Neural progenitor cell (in vitro differentiated cells): Measurements from ENCODE around the gene LPP. TPM values are rescaled to one million over a fixed set of nuclear protein-coding genes. Genes with fewer than 3 reads are reported as not detected.

Source experiments
- DNase-seq: peaks from one replicate; pipeline ENCODE4 v3.0.0-alpha.2; 2016; ENCODE audit warnings: low spot score
- H2AFZ ChIP-seq: fragments of 200-600 bp; sonication (generic); replicated peaks from 2 replicates; pipeline ENCODE4 v1.6.1; 2016; ENCODE audit warnings: antibody characterized with exemption
- H3F3A ChIP-seq: fragments of 200-600 bp; sonication (generic); 2 replicates; pipeline ENCODE4 v1.6.1; 2016; ENCODE audit warnings: antibody characterized with exemption, low read depth
- H3K27ac ChIP-seq: fragments of 200-600 bp; sonication (generic); 2 replicates; pipeline ENCODE4 v1.5.1; 2016; ENCODE audit warnings: mild to moderate bottlenecking
- H3K27me3 ChIP-seq: fragments of 200-600 bp; sonication (generic); 2 replicates; pipeline ENCODE4 v1.6.1; 2016; ENCODE audit warnings: mild to moderate bottlenecking, moderate library complexity
- H3K36me3 ChIP-seq: fragments of 200-600 bp; sonication (generic); 2 replicates; pipeline ENCODE4 v1.5.1; 2016
- H3K4me1 ChIP-seq: fragments of 200-600 bp; sonication (generic); 2 replicates; pipeline ENCODE4 v1.6.1; 2016; ENCODE audit warnings: mixed run types
- H3K4me2 ChIP-seq: fragments of 200-600 bp; sonication (generic); 2 replicates; pipeline ENCODE4 v1.6.1; 2016
- H3K4me3 ChIP-seq: fragments of 200-600 bp; sonication (generic); 2 replicates; pipeline ENCODE4 v1.5.1; 2016
- H3K79me2 ChIP-seq: fragments of 200-600 bp; sonication (generic); 2 replicates; pipeline ENCODE4 v1.6.1; 2016; ENCODE audit warnings: low read depth
- H3K9ac ChIP-seq: fragments of 200-600 bp; sonication (generic); 2 replicates; pipeline ENCODE4 v1.6.1; 2016
- H3K9me3 ChIP-seq: fragments of 200-600 bp; sonication (generic); 2 replicates; pipeline ENCODE4 v1.5.1; 2016; ENCODE audit warnings: low read depth
- H4K20me1 ChIP-seq: fragments of 200-600 bp; sonication (generic); 2 replicates; pipeline ENCODE4 v1.6.1; 2016; ENCODE audit warnings: low read depth
- H3K27ac Mint-ChIP-seq: 3 replicates; pipeline ENCODE4 v1.8.0; 2021; ENCODE audit warnings: mixed read lengths
- H3K27me3 Mint-ChIP-seq: 2 replicates; pipeline ENCODE4 v1.8.0; 2022; ENCODE audit warnings: low read depth, mild to moderate bottlenecking, inconsistent platforms, moderate library complexity, mixed read lengths; ENCODE audit not compliant: insufficient read depth
- H3K36me3 Mint-ChIP-seq: 3 replicates; pipeline ENCODE4 v1.8.0; 2021; ENCODE audit warnings: mixed read lengths
- H3K4me1 Mint-ChIP-seq: 3 replicates; pipeline ENCODE4 v1.8.0; 2021; ENCODE audit warnings: mixed read lengths
- H3K4me3 Mint-ChIP-seq: 3 replicates; pipeline ENCODE4 v1.8.0; 2021; ENCODE audit warnings: mild to moderate bottlenecking, moderate library complexity, mixed read lengths
- H3K9me3 Mint-ChIP-seq: 3 replicates; pipeline ENCODE4 v1.8.0; 2020; ENCODE audit warnings: mixed read lengths
- EZH2 ChIP-seq: fragments of 200-600 bp; sonication (generic); IDR thresholded peaks from 2 replicates; pipeline ENCODE4 v1.6.1; 2017; ENCODE audit warnings: antibody characterized with exemption, mild to moderate bottlenecking, moderate library complexity
- EZH2phosphoT487 ChIP-seq: fragments of 200-600 bp; sonication (generic); IDR thresholded peaks from 2 replicates; pipeline ENCODE4 v1.6.1; 2017; ENCODE audit warnings: antibody characterized with exemption
- total RNA-seq: library from RNA; depleted of rRNA; stranded (reverse); fragments of >200 nt; gene quantifications from 2 replicates; pipeline ENCODE4 v1.2.3, GENCODE V29; 2015; ENCODE audit warnings: low replicate concordance
- TF ChIP-seq, protein P1 (sequence below): fragments of 200-600 bp; sonication (generic); IDR thresholded peaks from 2 replicates; pipeline ENCODE4 v1.5.1; 2017; ENCODE audit warnings: antibody characterized with exemption, mild to moderate bottlenecking

The LPP gene
- total RNA-seq, 1 donor from 2014 or later: 18.9 TPM

DNA sequence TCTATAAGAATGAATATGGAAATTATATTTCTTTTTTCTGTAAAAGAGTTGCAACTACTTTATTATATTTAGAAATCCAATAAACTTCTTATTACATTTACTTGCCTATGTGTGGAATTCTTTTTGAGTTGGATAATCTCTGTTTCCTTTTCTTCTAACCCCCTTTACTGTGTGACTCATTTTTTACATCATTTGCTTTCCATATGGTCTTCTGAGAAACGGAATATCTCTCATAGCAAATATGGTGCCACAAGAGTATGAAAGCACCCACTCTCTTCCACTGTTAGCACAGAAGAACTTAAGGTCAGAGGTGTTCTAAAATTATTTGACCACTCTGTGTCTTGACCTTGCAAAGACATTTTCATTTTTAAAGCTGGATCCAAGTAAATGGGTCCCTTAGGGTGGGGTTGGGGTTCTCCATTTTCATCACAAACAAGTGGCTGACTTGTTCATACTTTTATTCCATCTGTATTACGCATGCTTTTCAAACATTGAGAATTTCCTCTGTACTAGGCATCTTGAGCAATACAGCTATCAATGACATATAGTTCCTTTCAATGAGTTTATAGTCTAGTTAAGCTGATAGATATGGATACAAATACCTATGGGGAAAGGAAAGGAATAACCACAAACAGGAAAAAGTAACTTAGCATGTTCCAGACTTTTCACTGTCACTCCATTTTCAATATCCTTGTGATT is 736.8 kb downstream of the LPP start:
- TF ChIP-seq EZH2phosphoT487 (no peak), EZH2 (no peak)
- TF ChIP-seq, protein P1, sequence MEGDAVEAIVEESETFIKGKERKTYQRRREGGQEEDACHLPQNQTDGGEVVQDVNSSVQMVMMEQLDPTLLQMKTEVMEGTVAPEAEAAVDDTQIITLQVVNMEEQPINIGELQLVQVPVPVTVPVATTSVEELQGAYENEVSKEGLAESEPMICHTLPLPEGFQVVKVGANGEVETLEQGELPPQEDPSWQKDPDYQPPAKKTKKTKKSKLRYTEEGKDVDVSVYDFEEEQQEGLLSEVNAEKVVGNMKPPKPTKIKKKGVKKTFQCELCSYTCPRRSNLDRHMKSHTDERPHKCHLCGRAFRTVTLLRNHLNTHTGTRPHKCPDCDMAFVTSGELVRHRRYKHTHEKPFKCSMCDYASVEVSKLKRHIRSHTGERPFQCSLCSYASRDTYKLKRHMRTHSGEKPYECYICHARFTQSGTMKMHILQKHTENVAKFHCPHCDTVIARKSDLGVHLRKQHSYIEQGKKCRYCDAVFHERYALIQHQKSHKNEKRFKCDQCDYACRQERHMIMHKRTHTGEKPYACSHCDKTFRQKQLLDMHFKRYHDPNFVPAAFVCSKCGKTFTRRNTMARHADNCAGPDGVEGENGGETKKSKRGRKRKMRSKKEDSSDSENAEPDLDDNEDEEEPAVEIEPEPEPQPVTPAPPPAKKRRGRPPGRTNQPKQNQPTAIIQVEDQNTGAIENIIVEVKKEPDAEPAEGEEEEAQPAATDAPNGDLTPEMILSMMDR: no peak
- Histone ChIP-seq H3K36me3 (no peaks in the 10 kb centered on the region), H2AFZ (no peak overlapping the region), H4K20me1 (no peaks in the 10 kb centered on the region), H3K4me3 (no peak overlapping the region), H3K4me1 (no peaks in the 10 kb centered on the region), H3K4me2 (no peak overlapping the region), H3K79me2 (no peaks in the 10 kb centered on the region), H3K27ac (no peak overlapping the region), H3K9me3 (no peaks in the 10 kb centered on the region), H3K9ac (no peak overlapping the region), H3K27me3 (no peaks in the 10 kb centered on the region), H3F3A (no peaks in the 10 kb centered on the region)
- Mint-ChIP-seq H3K4me3 (no peak overlapping the region), H3K9me3 (no peaks in the 10 kb centered on the region), H3K4me1 (no peaks in the 10 kb centered on the region), H3K27me3 (peaks cover 2% of the 10 kb centered on the region), H3K27ac (no peak overlapping the region), H3K36me3 (no peaks in the 10 kb centered on the region)
- no peak for DNase-seq

DNA sequence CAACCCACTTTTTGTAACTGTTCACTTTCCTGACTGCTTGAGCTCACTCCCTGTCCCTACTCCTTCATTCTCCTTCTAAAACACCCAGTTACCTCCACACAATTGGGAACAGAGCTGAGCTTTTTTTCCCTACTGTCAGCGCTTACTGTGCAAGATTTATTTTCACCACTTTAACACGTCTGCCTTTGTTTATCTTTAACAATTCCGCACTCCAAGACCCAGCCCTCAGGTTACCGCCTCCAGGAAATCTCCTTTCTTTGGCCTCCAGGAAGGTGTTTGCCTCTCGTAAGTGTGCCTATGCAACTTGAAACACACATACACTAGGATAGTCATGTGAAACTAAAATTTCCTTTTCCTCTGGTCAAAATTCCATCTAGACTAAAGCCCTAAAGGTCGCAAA is 745.9 kb downstream of the LPP start:
- H3K9me3 Mint-ChIP-seq: no peaks in the 10 kb centered on the region
- H3K36me3 Mint-ChIP-seq: no peaks in the 10 kb centered on the region
- TF ChIP-seq EZH2phosphoT487: no peak
- TF ChIP-seq EZH2: no peak
- TF ChIP-seq, protein P1: no peak
- Histone ChIP-seq H3K79me2 (no peaks in the 10 kb centered on the region), H3K9me3 (no peaks in the 10 kb centered on the region), H2AFZ (no peak overlapping the region), H3K4me2 (no peak overlapping the region), H3K9ac (no peak overlapping the region), H3K27me3 (no peaks in the 10 kb centered on the region), H3K4me1 (peaks cover 5% of the 10 kb centered on the region), H3K27ac (no peak overlapping the region), H3K4me3 (no peak overlapping the region), H3K36me3 (no peaks in the 10 kb centered on the region), H4K20me1 (no peaks in the 10 kb centered on the region), H3F3A (no peaks in the 10 kb centered on the region)
- no peak overlapping the region for H3K27ac Mint-ChIP-seq
- no peaks in the 10 kb centered on the region for H3K27me3 Mint-ChIP-seq
- no peak for DNase-seq
- H3K4me3 Mint-ChIP-seq: no peak overlapping the region
- peaks cover 18% of the 10 kb centered on the region for H3K4me1 Mint-ChIP-seq

DNA sequence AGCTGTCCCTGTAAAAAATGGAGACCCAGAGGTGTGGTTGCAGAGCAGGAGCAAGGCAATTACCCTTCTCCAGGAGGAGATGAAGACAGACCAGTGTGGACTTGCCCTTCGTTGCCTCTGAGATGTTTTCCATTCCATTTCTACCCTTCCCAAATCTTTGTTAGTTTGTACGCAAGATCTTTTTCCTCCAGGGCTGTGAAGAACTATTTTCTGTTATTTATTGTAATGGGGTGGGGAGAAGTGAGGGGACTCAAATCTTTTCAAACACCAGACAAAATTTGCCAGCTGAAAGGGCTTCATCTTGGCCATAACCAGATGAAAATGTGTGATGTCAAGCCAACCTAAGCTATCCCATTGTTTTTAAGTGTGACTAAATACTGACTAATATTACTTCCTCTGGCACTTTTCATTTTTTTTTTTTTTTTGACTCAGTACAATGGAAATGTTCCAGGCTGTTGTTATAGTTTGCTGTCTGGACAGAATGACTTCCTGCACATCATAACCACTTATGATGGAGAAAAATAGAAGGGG is 746.5 kb downstream of the LPP start:
- Mint-ChIP-seq H3K9me3 (peaks cover 2% of the 10 kb centered on the region), H3K27ac (no peak overlapping the region), H3K4me1 (peaks cover 18% of the 10 kb centered on the region), H3K36me3 (no peaks in the 10 kb centered on the region), H3K27me3 (no peaks in the 10 kb centered on the region), H3K4me3 (no peak overlapping the region)
- Histone ChIP-seq H3K27me3 (no peaks in the 10 kb centered on the region), H3K79me2 (no peaks in the 10 kb centered on the region), H3K4me3 (no peak overlapping the region), H3K27ac (no peak overlapping the region), H3K4me2 (no peak overlapping the region), H3K36me3 (no peaks in the 10 kb centered on the region), H3K9me3 (no peaks in the 10 kb centered on the region), H4K20me1 (no peaks in the 10 kb centered on the region), H2AFZ (no peak overlapping the region), H3K9ac (no peak overlapping the region), H3K4me1 (peaks cover 5% of the 10 kb centered on the region), H3F3A (no peaks in the 10 kb centered on the region)
- TF ChIP-seq, protein P1: no peak
- TF ChIP-seq EZH2phosphoT487 (no peak), EZH2 (no peak)
- no peak for DNase-seq
